Left lung (tissue), 10 donors: Measurements from ENCODE around the gene ERCC6. TPM values are rescaled to one million over a fixed set of nuclear protein-coding genes. Genes with fewer than 3 reads are reported as not detected.

ENCODE experiments used
- ATAC-seq: fragments of 200-7000 bp; cut with Tn5 transposase; one replicate; pipeline ENCODE4 v1.9.1; 2020; ENCODE audit warnings: moderate library complexity
- DNase-seq, 4 donors: peaks; one replicate each; pipeline ENCODE4 v3.0.0-alpha.2; 2013 to 2020
- H3K27ac ChIP-seq, 2 donors: fragments of 200-600 bp; sonication (generic) in 1 of 2; one replicate each; pipeline versions ENCODE4 v1.5.0 to v1.8.0; 2020 to 2021
- H3K27me3 ChIP-seq, 2 donors: fragments of 200-600 bp; sonication (generic) in 1 of 2; one replicate each; pipeline versions ENCODE4 v1.5.0 to v1.8.0; 2020 to 2021
- H3K36me3 ChIP-seq, 2 donors: fragments of 200-600 bp; sonication (generic) in 1 of 2; one replicate each; pipeline versions ENCODE4 v1.5.0 to v1.8.0; 2020 to 2021
- H3K4me1 ChIP-seq, 2 donors: fragments of 200-600 bp; one replicate each; pipeline ENCODE4 v1.8.0; 2021
- H3K4me3 ChIP-seq, 2 donors: fragments of 200-600 bp; sonication (generic) in 1 of 2; one replicate each; pipeline versions ENCODE4 v1.5.0 to v1.8.0; 2020 to 2021; ENCODE audit warnings: mild to moderate bottlenecking in 1 of 2
- H3K9me3 ChIP-seq, 2 donors: fragments of 200-600 bp; sonication (generic) in 1 of 2; one replicate each; pipeline versions ENCODE4 v1.5.0 to v1.8.0; 2020 to 2021
- CTCF ChIP-seq, 2 donors: fragments of 200-600 bp; sonication (generic) in 1 of 2; IDR thresholded peaks; one replicate each; pipeline versions ENCODE4 v1.5.0 to v1.8.0; 2021; ENCODE audit warnings: antibody characterized with exemption in 2 of 2
- intact Hi-C, 2 donors: fragments of 100-400 bp; cut with DNase I; formaldehyde crosslinking; loops; one replicate each; pipeline versions ENCODE4 v1.11.2 to v1.14.2; 2022
- polyA plus RNA-seq, 6 donors: library from polyadenylated mRNA; unstranded; fragments of 120-200 nt; gene quantifications; one replicate each; pipeline ENCODE4 v1.2.1, GENCODE V29; 2013; ENCODE audit not compliant: insufficient read length in 6 of 6
- total RNA-seq, 2 donors: library from RNA; stranded (reverse); fragmentation: NEBNext Ultra II Directional; extraction: Animal tissue kit (Norgen Biotek cat#: 25700); gene quantifications; one replicate each; pipeline ENCODE4 v1.2.1, GENCODE V29; 2021
- donor health status: DM: no; HTN: yes; CAD: no.
- donor health status: DM: no; HTN: no; CAD: no.

The ERCC6 gene
- total and polyA plus RNA-seq, 8 donors, result 16.5 to 26.6 (median 19.1) TPM

- TF ChIP-seq CTCF (IDR thresholded peaks at IDR 0.05), result no peak
- intact Hi-C loops, result no loop called here
- Histone ChIP-seq H3K4me3 (no peak overlapping the region), H3K4me1 (no peaks in the 10 kb centered on the region), H3K27ac (no peak overlapping the region), H3K36me3 (no peaks in the 10 kb centered on the region), H3K27me3 (no peaks in the 10 kb centered on the region), H3K9me3 (no peaks in the 10 kb centered on the region)
- DNase-seq (no peak), ATAC-seq (no peak)
Measured at GRCh38 chr10:49578392-49578791, 39.5 kb upstream of the ERCC6 start.

GRCh38 chr10:49577182-49577925 is 38.4 kb upstream of the ERCC6 start:
- Histone ChIP-seq H3K9me3 (no peaks in the 10 kb centered on the region), H3K4me3 (no peak overlapping the region), H3K27me3 (no peaks in the 10 kb centered on the region), H3K36me3 (no peaks in the 10 kb centered on the region), H3K27ac (no peak overlapping the region), H3K4me1 (no peaks in the 10 kb centered on the region)
- intact Hi-C loops, result no loop called here
- DNase-seq, result no peak
- TF ChIP-seq CTCF (IDR thresholded peaks at IDR 0.05), result no peak
- no peak for ATAC-seq

- Histone ChIP-seq H3K36me3 (no peaks in the 10 kb centered on the region), H3K27ac (no peak overlapping the region), H3K4me1 (no peaks in the 10 kb centered on the region), H3K4me3 (no peak overlapping the region), H3K9me3 (no peaks in the 10 kb centered on the region), H3K27me3 (no peaks in the 10 kb centered on the region)
- intact Hi-C loops, result no loop called here
- no peak for DNase-seq
- ATAC-seq, result no peak
- no peak for TF ChIP-seq CTCF (IDR thresholded peaks at IDR 0.05)
Measured at GRCh38 chr10:49575489-49576072, 36.7 kb upstream of the ERCC6 start.

- ATAC-seq (no peak), DNase-seq (no peak)
- Histone ChIP-seq H3K27me3 (no peaks in the 10 kb centered on the region), H3K27ac (no peak overlapping the region), H3K9me3 (peaks cover 0 to 4% of the 10 kb centered on the region in 2 donors), H3K4me3 (no peak overlapping the region), H3K36me3 (no peaks in the 10 kb centered on the region), H3K4me1 (no peaks in the 10 kb centered on the region)
- no peak for TF ChIP-seq CTCF (IDR thresholded peaks at IDR 0.05)
- intact Hi-C loops, result no loop called here
Measured at GRCh38 chr10:49572594-49573114, 33.7 kb upstream of the ERCC6 start.

GRCh38 chr10:49571388-49571787 is 32.5 kb upstream of the ERCC6 start:
- H3K4me3 ChIP-seq, result no peak overlapping the region
- ATAC-seq (peak; percentile 54), DNase-seq (peak in 1 of 4 donors; percentile 16)
- peaks cover 0 to 4% of the 10 kb centered on the region in 2 donors for H3K9me3 ChIP-seq
- H3K36me3 ChIP-seq, result no peaks in the 10 kb centered on the region
- intact Hi-C loops, result no loop called here
- TF ChIP-seq CTCF (IDR thresholded peaks at IDR 0.05), result no peak
- no peaks in the 10 kb centered on the region for H3K27me3 ChIP-seq
- no peak overlapping the region for H3K27ac ChIP-seq
- no peaks in the 10 kb centered on the region for H3K4me1 ChIP-seq
